Measurements from ENCODE around the gene DLG2.

DLG2 gene

DNA sequence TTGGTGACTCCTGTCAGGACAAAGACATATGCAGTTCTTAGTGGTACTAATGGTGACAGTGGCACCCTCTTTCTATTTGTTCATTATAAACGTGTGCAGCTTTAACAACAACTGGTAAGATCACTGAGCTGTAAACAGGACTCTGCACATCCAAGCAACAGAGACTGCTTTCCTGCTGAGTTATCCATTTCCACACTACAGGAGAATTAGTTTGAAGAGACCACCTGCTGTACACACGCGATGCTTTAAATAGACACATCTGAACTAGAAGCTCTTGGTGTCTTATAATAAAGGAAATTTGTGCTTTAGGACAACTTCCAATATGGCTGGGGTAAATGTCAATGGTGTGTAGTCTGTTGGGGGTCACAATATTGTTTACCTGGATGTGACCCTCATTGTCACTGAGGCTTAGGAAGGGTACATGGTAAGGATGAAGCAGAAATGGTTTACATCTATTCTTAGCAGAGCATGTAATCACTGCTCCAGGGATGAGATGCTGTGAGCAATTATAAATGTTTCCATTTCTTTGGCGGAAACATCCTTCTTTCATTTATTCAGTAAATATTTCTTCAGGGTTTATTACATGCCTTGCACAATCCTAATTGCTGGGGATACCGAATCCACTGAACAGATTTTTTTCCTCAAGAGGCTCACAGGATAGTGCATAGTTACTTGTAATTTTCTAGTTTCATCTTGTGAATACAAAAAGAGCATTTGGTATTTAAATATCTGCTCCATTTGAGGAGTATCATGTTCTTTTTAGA, 1987.0 kb downstream of the DLG2 start:
- Histone ChIP-seq H3K14ac (ENCODE audit: low read length in 2 of 2) (no peak overlapping the region), H2BK12ac (ENCODE audit: low read length in 2 of 2) (no peak overlapping the region), H3K18ac (ENCODE audit: low read depth in 1 of 2, low read length in 2 of 2) (no peak overlapping the region), H3K4me1 (ENCODE audit: control insufficient read depth, insufficient read depth, low read depth, low read length) (no peaks in the 10 kb centered on the region), H2BK120ac (ENCODE audit: low read depth, low read length) (no peak overlapping the region), H3K4me2 (ENCODE audit: low read length, poor library complexity, severe bottlenecking) (no peak overlapping the region), H3K9ac (ENCODE audit: low read length) (peak overlapping the region; percentile 74), H4K91ac (ENCODE audit: low read length) (no peak overlapping the region), H3K27ac (ENCODE audit: low read length, poor library complexity, severe bottlenecking) (no peak overlapping the region), H3K4ac (ENCODE audit: low read depth in 1 of 2, low read length in 2 of 2) (no peak overlapping the region), H3K79me1 (replicated peaks; ENCODE audit: low read length, poor library complexity, severe bottlenecking) (no peaks in the 10 kb centered on the region), H2BK5ac (ENCODE audit: low read depth, low read length, poor library complexity, severe bottlenecking) (no peak overlapping the region), H3K9me3 (ENCODE audit: control insufficient read depth, low read length) (no peaks in the 10 kb centered on the region), H3K27me3 (ENCODE audit: control insufficient read depth in 1 of 2, insufficient read depth in 1 of 2, low read length in 2 of 2) (no peaks in the 10 kb centered on the region), H2BK15ac (ENCODE audit: low read depth, poor library complexity, severe bottlenecking) (no peak overlapping the region), H4K8ac (ENCODE audit: low read length) (no peak overlapping the region), H3K36me3 (ENCODE audit: control insufficient read depth in 1 of 2, insufficient read depth in 2 of 2, low read depth in 1 of 2, low read length in 2 of 2) (no peaks in the 10 kb centered on the region), H3K4me3 (ENCODE audit: insufficient read depth in 1 of 2, low read depth in 1 of 2, low read length in 2 of 2) (no peak overlapping the region), H2AK5ac (ENCODE audit: low read length, severe bottlenecking) (no peak overlapping the region), H3K23ac (ENCODE audit: low read length in 2 of 2) (no peak overlapping the region), H2AFZ (ENCODE audit: low read depth, low read length) (no peak overlapping the region)
- WGBS = 88% methylated on average over 3 of the region's 5 CpGs
- DNase-seq = no peak

GRCh38 chr11:83635166-83635565, 1992.0 kb downstream of the DLG2 start:
- H2AFZ ChIP-seq (ENCODE audit: low read depth, low read length) = no peak overlapping the region
- H3K9me3 ChIP-seq (ENCODE audit: control insufficient read depth, low read length) = no peaks in the 10 kb centered on the region
- no peak overlapping the region for H2BK120ac ChIP-seq (ENCODE audit: low read depth, low read length)
- no peak overlapping the region for H3K14ac ChIP-seq (ENCODE audit: low read length in 2 of 2)
- H3K4ac ChIP-seq (ENCODE audit: low read depth in 1 of 2, low read length in 2 of 2) = no peak overlapping the region
- DNase-seq = no peak
- H3K27ac ChIP-seq (ENCODE audit: low read length, poor library complexity, severe bottlenecking) = no peak overlapping the region
- H3K79me1 ChIP-seq (replicated peaks; ENCODE audit: low read length, poor library complexity, severe bottlenecking) = no peaks in the 10 kb centered on the region
- no peak overlapping the region for H4K91ac ChIP-seq (ENCODE audit: low read length)
- no peaks in the 10 kb centered on the region for H3K4me1 ChIP-seq (ENCODE audit: control insufficient read depth, insufficient read depth, low read depth, low read length)
- H3K9ac ChIP-seq (ENCODE audit: low read length) = no peak overlapping the region
- no peak overlapping the region for H2BK5ac ChIP-seq (ENCODE audit: low read depth, low read length, poor library complexity, severe bottlenecking)
- H3K4me3 ChIP-seq (ENCODE audit: insufficient read depth in 1 of 2, low read depth in 1 of 2, low read length in 2 of 2) = no peak overlapping the region
- no peak overlapping the region for H3K4me2 ChIP-seq (ENCODE audit: low read length, poor library complexity, severe bottlenecking)
- H2BK15ac ChIP-seq (ENCODE audit: low read depth, poor library complexity, severe bottlenecking) = no peak overlapping the region
- H3K18ac ChIP-seq (ENCODE audit: low read depth in 1 of 2, low read length in 2 of 2) = no peak overlapping the region
- no peak overlapping the region for H3K23ac ChIP-seq (ENCODE audit: low read length in 2 of 2)
- no CpG with 5 or more reads among the region's 3 CpGs for WGBS
- H3K36me3 ChIP-seq (ENCODE audit: control insufficient read depth in 1 of 2, insufficient read depth in 2 of 2, low read depth in 1 of 2, low read length in 2 of 2) = no peaks in the 10 kb centered on the region
- no peak overlapping the region for H2BK12ac ChIP-seq (ENCODE audit: low read length in 2 of 2)
- no peak overlapping the region for H4K8ac ChIP-seq (ENCODE audit: low read length)
- no peak overlapping the region for H2AK5ac ChIP-seq (ENCODE audit: low read length, severe bottlenecking)
- no peaks in the 10 kb centered on the region for H3K27me3 ChIP-seq (ENCODE audit: control insufficient read depth in 1 of 2, insufficient read depth in 1 of 2, low read length in 2 of 2)

DNA sequence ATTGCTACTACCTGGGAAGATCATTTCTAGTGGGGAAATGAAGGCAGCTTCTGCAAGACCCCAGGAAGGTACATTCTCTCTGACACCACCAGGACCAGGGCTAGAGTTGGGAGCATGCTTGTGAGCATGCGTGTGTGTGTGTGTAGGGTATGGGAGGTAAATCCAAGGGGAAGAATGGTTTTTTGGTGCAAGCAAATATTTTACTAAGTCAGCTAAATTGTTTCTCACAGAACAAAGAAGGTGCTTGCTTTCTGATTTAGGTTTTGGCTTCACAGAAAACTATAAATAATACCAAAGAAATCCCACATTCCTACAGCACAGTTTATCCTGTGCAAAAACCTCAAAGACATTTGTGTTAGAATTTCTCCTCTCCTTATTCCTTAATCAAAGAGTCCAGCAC, 1996.9 kb downstream of the DLG2 start:
- Histone ChIP-seq H2BK120ac (ENCODE audit: low read depth, low read length) (no peak overlapping the region), H3K23ac (ENCODE audit: low read length in 2 of 2) (no peak overlapping the region), H3K9ac (ENCODE audit: low read length) (no peak overlapping the region), H4K8ac (ENCODE audit: low read length) (no peak overlapping the region), H3K36me3 (ENCODE audit: control insufficient read depth in 1 of 2, insufficient read depth in 2 of 2, low read depth in 1 of 2, low read length in 2 of 2) (no peaks in the 10 kb centered on the region), H2BK12ac (ENCODE audit: low read length in 2 of 2) (no peak overlapping the region), H3K79me1 (replicated peaks; ENCODE audit: low read length, poor library complexity, severe bottlenecking) (no peaks in the 10 kb centered on the region), H3K27me3 (ENCODE audit: control insufficient read depth in 1 of 2, insufficient read depth in 1 of 2, low read length in 2 of 2) (no peaks in the 10 kb centered on the region), H3K4me3 (ENCODE audit: insufficient read depth in 1 of 2, low read depth in 1 of 2, low read length in 2 of 2) (no peak overlapping the region), H3K9me3 (ENCODE audit: control insufficient read depth, low read length) (no peaks in the 10 kb centered on the region), H2AFZ (ENCODE audit: low read depth, low read length) (no peak overlapping the region), H3K18ac (ENCODE audit: low read depth in 1 of 2, low read length in 2 of 2) (no peak overlapping the region), H3K4ac (ENCODE audit: low read depth in 1 of 2, low read length in 2 of 2) (no peak overlapping the region), H2AK5ac (ENCODE audit: low read length, severe bottlenecking) (no peak overlapping the region), H3K14ac (ENCODE audit: low read length in 2 of 2) (no peak overlapping the region), H4K91ac (ENCODE audit: low read length) (no peak overlapping the region), H2BK5ac (ENCODE audit: low read depth, low read length, poor library complexity, severe bottlenecking) (no peak overlapping the region), H3K27ac (ENCODE audit: low read length, poor library complexity, severe bottlenecking) (no peak overlapping the region), H3K4me2 (ENCODE audit: low read length, poor library complexity, severe bottlenecking) (no peak overlapping the region), H2BK15ac (ENCODE audit: low read depth, poor library complexity, severe bottlenecking) (no peak overlapping the region), H3K4me1 (ENCODE audit: control insufficient read depth, insufficient read depth, low read depth, low read length) (no peaks in the 10 kb centered on the region)
- whole genome bisulfite sequencing = no CpG with 5 or more reads among the region's 1 CpG
- DNase-seq = no peak

DNA sequence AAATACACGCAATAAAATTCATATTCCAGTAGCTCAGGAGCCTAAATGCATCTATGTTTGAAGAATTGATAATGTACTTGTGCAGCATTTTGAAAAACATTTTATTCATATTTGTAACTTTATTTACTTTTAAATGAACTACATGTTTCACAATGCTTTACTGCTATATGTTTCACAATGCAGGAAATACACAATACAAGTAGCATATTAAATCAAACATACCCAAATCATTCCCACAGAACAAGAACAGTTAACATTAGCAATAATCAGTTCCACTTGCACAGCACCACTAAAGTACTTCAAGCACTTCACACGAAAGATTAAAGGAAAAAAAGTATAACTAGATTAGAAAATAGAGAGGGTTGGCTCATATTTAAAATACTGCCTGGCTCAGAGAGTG, 1997.4 kb downstream of the DLG2 start:
- H3K4me1 ChIP-seq (ENCODE audit: control insufficient read depth, insufficient read depth, low read depth, low read length) = no peaks in the 10 kb centered on the region
- no peaks in the 10 kb centered on the region for H3K79me1 ChIP-seq (replicated peaks; ENCODE audit: low read length, poor library complexity, severe bottlenecking)
- H3K4ac ChIP-seq (ENCODE audit: low read depth in 1 of 2, low read length in 2 of 2) = no peak overlapping the region
- H2AFZ ChIP-seq (ENCODE audit: low read depth, low read length) = no peak overlapping the region
- DNase-seq = no peak
- no peak overlapping the region for H3K27ac ChIP-seq (ENCODE audit: low read length, poor library complexity, severe bottlenecking)
- no peak overlapping the region for H4K8ac ChIP-seq (ENCODE audit: low read length)
- H3K4me3 ChIP-seq (ENCODE audit: insufficient read depth in 1 of 2, low read depth in 1 of 2, low read length in 2 of 2) = no peak overlapping the region
- no peaks in the 10 kb centered on the region for H3K9me3 ChIP-seq (ENCODE audit: control insufficient read depth, low read length)
- H3K36me3 ChIP-seq (ENCODE audit: control insufficient read depth in 1 of 2, insufficient read depth in 2 of 2, low read depth in 1 of 2, low read length in 2 of 2) = no peaks in the 10 kb centered on the region
- H3K23ac ChIP-seq (ENCODE audit: low read length in 2 of 2) = no peak overlapping the region
- H3K18ac ChIP-seq (ENCODE audit: low read depth in 1 of 2, low read length in 2 of 2) = no peak overlapping the region
- H2BK15ac ChIP-seq (ENCODE audit: low read depth, poor library complexity, severe bottlenecking) = no peak overlapping the region
- no peak overlapping the region for H3K9ac ChIP-seq (ENCODE audit: low read length)
- no peak overlapping the region for H4K91ac ChIP-seq (ENCODE audit: low read length)
- no CpG with 5 or more reads among the region's 2 CpGs for WGBS
- no peak overlapping the region for H2BK12ac ChIP-seq (ENCODE audit: low read length in 2 of 2)
- no peaks in the 10 kb centered on the region for H3K27me3 ChIP-seq (ENCODE audit: control insufficient read depth in 1 of 2, insufficient read depth in 1 of 2, low read length in 2 of 2)
- H3K14ac ChIP-seq (ENCODE audit: low read length in 2 of 2) = no peak overlapping the region
- H3K4me2 ChIP-seq (ENCODE audit: low read length, poor library complexity, severe bottlenecking) = no peak overlapping the region
- no peak overlapping the region for H2AK5ac ChIP-seq (ENCODE audit: low read length, severe bottlenecking)
- no peak overlapping the region for H2BK5ac ChIP-seq (ENCODE audit: low read depth, low read length, poor library complexity, severe bottlenecking)
- no peak overlapping the region for H2BK120ac ChIP-seq (ENCODE audit: low read depth, low read length)

Measured in mesenchymal stem cell (in vitro differentiated cells and primary cell).